Fibroblast of lung (primary cell): ENCODE results near the gene RAI1. TPM values are rescaled to one million over a fixed set of nuclear protein-coding genes. Genes with fewer than 3 reads are reported as not detected.

ENCODE experiments used
- DNase-seq, 2 donors: peaks; one replicate each; pipeline versions ENCODE4 v3.0.0 to v3.0.0-alpha.2; 2010; ENCODE audit warnings: low read depth in 2 of 2
- H2AFZ ChIP-seq: 2 replicates; pipeline ENCODE4 v1.5.1; 2012; ENCODE audit warnings: low read length, control low read depth, inconsistent platforms
- H3K27ac ChIP-seq: 2 replicates; pipeline ENCODE4 v1.5.1; 2011; ENCODE audit warnings: low read length, control low read depth; ENCODE audit not compliant: insufficient read depth
- H3K27me3 ChIP-seq: 2 replicates; pipeline ENCODE4 v1.5.1; 2011; ENCODE audit warnings: mild to moderate bottlenecking, low read length; ENCODE audit not compliant: control insufficient read depth, insufficient read depth
- H3K36me3 ChIP-seq: 2 replicates; pipeline ENCODE4 v1.5.1; 2011; ENCODE audit warnings: low read length; ENCODE audit not compliant: control insufficient read depth, insufficient read depth
- H3K4me1 ChIP-seq: 2 replicates; pipeline ENCODE4 v1.5.1; 2011; ENCODE audit warnings: low read length; ENCODE audit not compliant: control insufficient read depth, insufficient read depth; ENCODE audit errors: extremely low read depth
- H3K4me2 ChIP-seq: 2 replicates; pipeline ENCODE4 v1.5.1; 2011; ENCODE audit warnings: low read length, control low read depth; ENCODE audit not compliant: insufficient read depth; ENCODE audit errors: extremely low read depth
- H3K4me3 ChIP-seq, 4 experiments: fragments of 200-600 bp in 1 of 4; sonication (generic) in 1 of 4; replicated peaks in 1 of 4; 2 replicates each; pipeline ENCODE4 v1.5.1; 2011 to 2016; ENCODE audit warnings: low read length in 4 of 4, low read depth in 3 of 4, mild to moderate bottlenecking in 3 of 4, control low read depth in 2 of 4, inconsistent platforms in 1 of 4, mixed read lengths in 1 of 4; ENCODE audit not compliant: insufficient read depth in 1 of 4; ENCODE audit errors: control extremely low read depth in 1 of 4
- H3K79me2 ChIP-seq: 2 replicates; pipeline ENCODE4 v1.5.1; 2012; ENCODE audit warnings: mild to moderate bottlenecking, low read length, inconsistent platforms; ENCODE audit not compliant: control insufficient read depth, insufficient read depth
- H3K9ac ChIP-seq: 2 replicates; pipeline ENCODE4 v1.5.1; 2011; ENCODE audit warnings: mild to moderate bottlenecking, low read length, control low read depth; ENCODE audit not compliant: insufficient read depth
- H3K9me3 ChIP-seq: 2 replicates; pipeline ENCODE4 v1.5.1; 2012; ENCODE audit warnings: low read depth, low read length; ENCODE audit not compliant: control insufficient read depth, insufficient read depth
- H4K20me1 ChIP-seq: 2 replicates; pipeline ENCODE4 v1.5.1; 2011; ENCODE audit warnings: low read length; ENCODE audit not compliant: control insufficient read depth, insufficient read depth; ENCODE audit errors: extremely low read depth
- EZH2 ChIP-seq: IDR thresholded peaks from 2 replicates; pipeline ENCODE4 v1.5.1; 2012; ENCODE audit warnings: low read length, control low read depth, mild to moderate bottlenecking; ENCODE audit errors: missing control alignments
- polyA plus RNA-seq, 2 donors: library from polyadenylated mRNA; depleted of rRNA in 1 of 2; stranded (reverse) in 1 of 2; unstranded in 1 of 2; fragments of >200 nt; gene quantifications; 2 replicates each; pipeline ENCODE4 v1.2.1, GENCODE V29; 2011 to 2012; ENCODE audit warnings: missing spikeins in 1 of 2
- total RNA-seq: library from RNA; depleted of rRNA; stranded (reverse); fragments of >200 nt; gene quantifications from 2 replicates; pipeline ENCODE4 v1.2.1, GENCODE V29; 2014
- TF ChIP-seq, protein P1 (sequence below), 2 donors: IDR thresholded peaks in 1 of 2; conservative IDR thresholded peaks in 1 of 2; 1 replicate in 1 of 2; 2 replicates in 1 of 2; pipeline ENCODE4 v1.5.1; 2011 to 2012; ENCODE audit warnings: low read length in 2 of 2, control low read depth in 1 of 2, inconsistent platforms in 1 of 2, low read depth in 1 of 2, mild to moderate bottlenecking in 1 of 2

Gene RAI1
- total and polyA plus RNA-seq, 2 donors (not counting 1 experiment from before 2014, with no cell fraction given) = 2.1 to 6.6 TPM

DNA sequence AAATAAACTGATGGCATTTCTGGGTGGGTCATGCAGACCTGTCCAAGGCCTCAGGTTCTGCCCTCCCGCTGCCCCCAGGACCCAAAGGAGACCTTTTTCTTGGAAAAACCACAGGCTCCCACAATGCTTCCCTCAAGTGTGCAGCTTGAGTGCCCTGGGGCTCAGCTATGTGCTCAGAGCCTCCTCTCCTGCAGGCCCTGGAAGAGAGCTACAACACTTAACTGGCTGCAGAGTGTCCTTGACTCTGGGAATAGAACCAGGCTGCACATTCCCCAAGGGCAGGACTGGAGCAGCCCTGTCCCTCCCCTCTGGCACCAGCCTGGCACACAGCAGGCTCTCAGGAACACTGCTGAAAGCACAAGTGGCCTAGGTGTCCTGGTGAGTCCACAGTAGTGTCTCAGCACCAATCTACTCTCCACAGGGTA is 160.4 kb downstream of the RAI1 start:
- H4K20me1 ChIP-seq = no peaks in the 10 kb centered on the region
- H3K79me2 ChIP-seq = no peaks in the 10 kb centered on the region
- H3K36me3 ChIP-seq = peaks cover 3% of the 10 kb centered on the region
- H3K4me3 ChIP-seq = no peak overlapping the region
- no peak overlapping the region for H3K9ac ChIP-seq
- H3K4me2 ChIP-seq = no peak overlapping the region
- TF ChIP-seq, protein P1, sequence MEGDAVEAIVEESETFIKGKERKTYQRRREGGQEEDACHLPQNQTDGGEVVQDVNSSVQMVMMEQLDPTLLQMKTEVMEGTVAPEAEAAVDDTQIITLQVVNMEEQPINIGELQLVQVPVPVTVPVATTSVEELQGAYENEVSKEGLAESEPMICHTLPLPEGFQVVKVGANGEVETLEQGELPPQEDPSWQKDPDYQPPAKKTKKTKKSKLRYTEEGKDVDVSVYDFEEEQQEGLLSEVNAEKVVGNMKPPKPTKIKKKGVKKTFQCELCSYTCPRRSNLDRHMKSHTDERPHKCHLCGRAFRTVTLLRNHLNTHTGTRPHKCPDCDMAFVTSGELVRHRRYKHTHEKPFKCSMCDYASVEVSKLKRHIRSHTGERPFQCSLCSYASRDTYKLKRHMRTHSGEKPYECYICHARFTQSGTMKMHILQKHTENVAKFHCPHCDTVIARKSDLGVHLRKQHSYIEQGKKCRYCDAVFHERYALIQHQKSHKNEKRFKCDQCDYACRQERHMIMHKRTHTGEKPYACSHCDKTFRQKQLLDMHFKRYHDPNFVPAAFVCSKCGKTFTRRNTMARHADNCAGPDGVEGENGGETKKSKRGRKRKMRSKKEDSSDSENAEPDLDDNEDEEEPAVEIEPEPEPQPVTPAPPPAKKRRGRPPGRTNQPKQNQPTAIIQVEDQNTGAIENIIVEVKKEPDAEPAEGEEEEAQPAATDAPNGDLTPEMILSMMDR (conservative IDR thresholded peaks at IDR 0.05 in 1 of 2, IDR thresholded peaks at IDR 0.05 in 1 of 2; ENCODE audit: low read depth in 1 of 2, low read length in 2 of 2) = no peak
- TF ChIP-seq EZH2 = no peak
- H2AFZ ChIP-seq = no peak overlapping the region
- no peaks in the 10 kb centered on the region for H3K9me3 ChIP-seq
- no peak for DNase-seq
- H3K4me1 ChIP-seq = peaks cover 35% of the 10 kb centered on the region
- H3K27ac ChIP-seq = peak overlapping the region; percentile 51
- H3K27me3 ChIP-seq = no peaks in the 10 kb centered on the region

DNA sequence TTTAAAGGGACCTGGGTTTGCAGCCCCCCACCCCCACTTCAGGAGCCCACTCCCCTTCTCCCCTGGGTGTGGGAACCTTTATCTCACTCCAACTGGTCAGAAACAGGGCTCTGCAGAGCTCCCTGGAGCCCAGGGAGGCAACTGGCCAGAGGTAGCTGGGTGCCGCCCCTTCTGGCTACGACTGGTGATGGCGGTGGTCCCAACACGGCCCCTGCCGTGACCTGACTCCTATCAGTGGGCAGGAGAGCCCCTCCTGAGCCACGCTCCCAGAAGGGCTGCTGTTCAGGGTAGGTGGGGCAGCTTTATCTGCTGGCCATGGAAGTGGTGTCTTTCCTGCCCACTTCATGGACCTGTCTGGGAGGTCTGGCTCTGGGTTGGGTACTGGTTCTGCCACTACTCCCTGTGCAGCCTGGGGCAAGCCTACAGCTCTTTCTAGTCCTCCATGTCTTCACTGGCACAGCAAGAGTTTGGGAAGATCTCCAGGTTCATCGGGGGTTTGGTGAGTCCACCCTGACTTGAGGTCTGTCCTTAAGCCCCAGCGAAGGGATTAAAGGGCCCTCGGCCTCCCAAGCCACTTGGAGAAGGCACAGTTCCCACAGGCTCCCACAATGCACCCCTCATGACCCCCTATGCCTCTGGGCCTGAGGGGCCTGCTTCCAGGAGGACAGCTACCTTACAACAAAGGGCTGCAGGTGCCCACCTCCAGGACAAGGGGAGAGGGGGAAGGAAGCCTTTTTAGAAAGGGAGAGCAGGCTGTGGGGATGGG is 161.0 kb downstream of the RAI1 start:
- Histone ChIP-seq H2AFZ (no peak overlapping the region), H3K79me2 (no peaks in the 10 kb centered on the region), H4K20me1 (no peaks in the 10 kb centered on the region), H3K36me3 (peaks cover 3% of the 10 kb centered on the region), H3K9ac (no peak overlapping the region), H3K27me3 (no peaks in the 10 kb centered on the region), H3K4me3 (no peak overlapping the region), H3K4me2 (no peak overlapping the region), H3K4me1 (peaks cover 32% of the 10 kb centered on the region), H3K27ac (no peak overlapping the region), H3K9me3 (no peaks in the 10 kb centered on the region)
- DNase-seq = no peak
- no peak for TF ChIP-seq EZH2

DNA sequence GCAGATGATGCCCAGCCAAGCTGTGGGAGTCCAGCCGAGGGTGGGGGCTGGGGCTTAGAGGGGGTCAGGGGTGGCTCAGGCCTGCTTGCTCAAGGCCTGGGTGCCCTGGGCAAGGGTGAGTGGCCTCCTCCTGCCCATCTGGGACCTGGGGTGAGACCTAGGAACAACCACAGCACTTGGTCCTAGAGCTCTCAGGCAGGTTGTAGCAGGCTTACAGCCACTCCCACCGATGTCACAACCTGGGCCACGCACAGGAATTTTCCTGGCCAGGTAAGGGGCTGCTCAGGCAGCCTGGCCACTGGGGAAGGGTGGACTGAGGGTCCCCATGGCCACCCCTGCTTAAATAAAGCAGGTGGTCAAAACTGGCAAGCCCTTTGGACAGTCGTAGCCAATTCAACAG is 161.8 kb downstream of the RAI1 start:
- Histone ChIP-seq H4K20me1 (no peaks in the 10 kb centered on the region), H3K4me1 (peaks cover 25% of the 10 kb centered on the region), H3K27ac (no peak overlapping the region), H3K9ac (no peak overlapping the region), H3K4me3 (no peak overlapping the region), H3K27me3 (no peaks in the 10 kb centered on the region), H2AFZ (no peak overlapping the region), H3K4me2 (no peak overlapping the region), H3K9me3 (no peaks in the 10 kb centered on the region), H3K79me2 (no peaks in the 10 kb centered on the region), H3K36me3 (peaks cover 4% of the 10 kb centered on the region)
- TF ChIP-seq, protein P1 (conservative IDR thresholded peaks at IDR 0.05 in 1 of 2, IDR thresholded peaks at IDR 0.05 in 1 of 2; ENCODE audit: low read depth in 1 of 2, low read length in 2 of 2) = no peak
- no peak for TF ChIP-seq EZH2
- DNase-seq = no peak
